Caco-2 (cell line): ENCODE results near the gene DOCK2. TPM values are rescaled to one million over a fixed set of nuclear protein-coding genes. Genes with fewer than 3 reads are reported as not detected.

Experiments used
- BruUV-seq: library from RNA; stranded (reverse); fragments of 400-500 nt; replicated peaks from 2 replicates; lab custom pipeline; 2021; lab: Mats Ljungman, UMichigan
- CTCF ChIA-PET: fragments of 300-600 bp; sonication (Branson Sonifier 250); formaldehyde crosslinking; loops from one replicate; lab custom pipeline; 2022; ENCODE audit warnings: antibody characterized with exemption; lab: Charles Lee
- POLR2A ChIA-PET: fragments of 300-600 bp; sonication (Branson Sonifier 250); formaldehyde crosslinking; loops from one replicate; lab custom pipeline; 2022; ENCODE audit warnings: antibody characterized with exemption; lab: Charles Lee
- DNase-seq, 2 experiments: peaks; one replicate each; pipeline versions ENCODE4 v3.0.0 to v3.0.0-alpha.2; 2020 to 2022
- H3K27me3 ChIP-seq: replicated peaks from 2 replicates; pipeline ENCODE4 v1.6.0; 2011; ENCODE audit warnings: low read length; ENCODE audit not compliant: control insufficient read depth, insufficient read depth
- H3K36me3 ChIP-seq: 2 replicates; pipeline ENCODE4 v1.5.1; 2011; ENCODE audit warnings: low read length; ENCODE audit not compliant: control insufficient read depth, insufficient read depth
- H3K4me1 ChIP-seq: fragments of 250-450 bp; sonication (Bioruptor Pico); 2 replicates; pipeline ENCODE4 v1.5.1; 2020; ENCODE audit warnings: mild to moderate bottlenecking
- H3K4me3 ChIP-seq: 2 replicates; pipeline ENCODE4 v1.5.1; 2011; ENCODE audit warnings: low read depth, mild to moderate bottlenecking, control low read depth, low read length
- H3K9me3 ChIP-seq: fragments of 250-450 bp; sonication (Bioruptor Pico); 2 replicates; pipeline ENCODE4 v1.5.1; 2020; ENCODE audit warnings: mild to moderate bottlenecking, moderate library complexity
- H3K27ac Mint-ChIP-seq: one replicate; pipeline ENCODE4 v1.8.0; 2022; ENCODE audit warnings: mixed read lengths; ENCODE audit not compliant: unreplicated experiment
- H3K27me3 Mint-ChIP-seq: one replicate; pipeline ENCODE4 v1.8.0; 2022; ENCODE audit warnings: mixed read lengths; ENCODE audit not compliant: insufficient read depth, unreplicated experiment
- H3K36me3 Mint-ChIP-seq: one replicate; pipeline ENCODE4 v1.8.0; 2022; ENCODE audit warnings: mild to moderate bottlenecking, mixed read lengths; ENCODE audit not compliant: insufficient read depth, unreplicated experiment
- H3K4me1 Mint-ChIP-seq: one replicate; pipeline ENCODE4 v1.8.0; 2022; ENCODE audit warnings: low read depth, mixed read lengths; ENCODE audit not compliant: unreplicated experiment
- H3K4me3 Mint-ChIP-seq: one replicate; pipeline ENCODE4 v1.8.0; 2022; ENCODE audit warnings: mild to moderate bottlenecking, moderate library complexity, mixed read lengths; ENCODE audit not compliant: unreplicated experiment
- H3K9me3 Mint-ChIP-seq: one replicate; pipeline ENCODE4 v1.8.0; 2022; ENCODE audit warnings: mixed read lengths; ENCODE audit not compliant: unreplicated experiment
- CTCF ChIP-seq, 2 experiments: fragments of 200-600 bp in 1 of 2; IDR thresholded peaks; 1 replicate in 1 of 2; 2 replicates in 1 of 2; pipeline versions ENCODE4 v1.5.1 to v1.8.0; 2011 to 2022; ENCODE audit warnings: antibody characterized with exemption in 1 of 2, control low read depth in 1 of 2, inconsistent platforms in 1 of 2, low read depth in 1 of 2, low read length in 1 of 2, mild to moderate bottlenecking in 1 of 2, moderate library complexity in 1 of 2; ENCODE audit not compliant: insufficient read depth in 1 of 2, severe bottlenecking in 1 of 2, unreplicated experiment in 1 of 2
- intact Hi-C: fragments of 100-400 bp; cut with micrococcal nuclease; formaldehyde crosslinking; loops from one replicate; pipeline ENCODE4 v1.10.0; 2022; ENCODE audit not compliant: unreplicated experiment
- total RNA-seq: library from RNA; stranded (reverse); gene quantifications from 2 replicates; pipeline ENCODE4 v1.2.3, GENCODE V29; 2022

Gene DOCK2
- total RNA-seq, 1 experiment from 2014 or later = 0.09 TPM

DNA sequence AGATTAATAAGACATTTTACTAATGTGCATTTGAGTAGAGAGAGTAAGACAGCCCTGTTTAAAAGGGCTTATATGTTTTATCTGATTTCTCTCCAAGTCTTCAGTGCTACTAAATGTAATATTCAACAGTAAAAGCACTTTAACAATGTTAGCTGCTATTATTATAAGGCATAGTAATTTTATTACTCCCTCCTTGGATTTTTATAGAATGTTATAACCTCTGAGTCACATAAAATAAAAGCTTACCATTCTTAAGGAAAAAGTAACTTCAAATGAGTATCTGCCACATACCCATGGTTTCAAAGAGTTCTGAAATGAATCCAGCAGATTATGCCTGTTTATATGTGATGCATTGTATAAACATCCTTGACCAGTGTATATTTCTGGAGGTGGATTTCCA is 34.5 kb upstream of the DOCK2 start:
- peaks cover 3% of the 10 kb centered on the region; the same call in 1 of the 2 replicates for H3K36me3 ChIP-seq
- CTCF ChIA-PET = no interaction called here

GRCh38 chr5:169606279-169606678 is 30.8 kb upstream of the DOCK2 start:
- CTCF ChIA-PET = no interaction called here
- TF ChIP-seq CTCF (IDR thresholded peaks at IDR 0.05; ENCODE audit: insufficient read depth in 1 of 2, low read depth in 1 of 2, low read length in 1 of 2, severe bottlenecking in 1 of 2, unreplicated experiment in 1 of 2) = no peak
- Mint-ChIP-seq H3K27ac (no peak overlapping the region), H3K4me3 (no peak overlapping the region), H3K27me3 (peaks cover 5% of the 10 kb centered on the region), H3K4me1 (no peaks in the 10 kb centered on the region), H3K36me3 (peaks cover 14% of the 10 kb centered on the region), H3K9me3 (peaks cover 11% of the 10 kb centered on the region)
- BruUV-seq = no TSS peak
- no peak for DNase-seq
- POLR2A ChIA-PET = no interaction called here
- Histone ChIP-seq H3K36me3 (no peaks in the 10 kb centered on the region), H3K9me3 (peaks cover 6% of the 10 kb centered on the region; the same call in 1 of the 2 replicates), H3K4me1 (no peaks in the 10 kb centered on the region), H3K4me3 (no peak overlapping the region), H3K27me3 (no peaks in the 10 kb centered on the region; the same call in 1 of the 2 replicates)
- intact Hi-C loops = no loop called here

More for the DNA sequence above, 34.5 kb upstream of the DOCK2 start:
- Histone ChIP-seq H3K27me3 (no peaks in the 10 kb centered on the region; the same call in 1 of the 2 replicates), H3K4me1 (peaks cover 9% of the 10 kb centered on the region; the same call in 1 of the 2 replicates), H3K9me3 (no peaks in the 10 kb centered on the region), H3K4me3 (no peak overlapping the region)
- BruUV-seq = no TSS peak
- Mint-ChIP-seq H3K4me1 (no peaks in the 10 kb centered on the region), H3K27ac (no peak overlapping the region), H3K36me3 (peaks cover 43% of the 10 kb centered on the region), H3K9me3 (no peaks in the 10 kb centered on the region), H3K27me3 (no peaks in the 10 kb centered on the region), H3K4me3 (no peak overlapping the region)
- no peak for DNase-seq
- POLR2A ChIA-PET = no interaction called here
- intact Hi-C loops = no loop called here
- no peak for TF ChIP-seq CTCF (IDR thresholded peaks at IDR 0.05; ENCODE audit: insufficient read depth in 1 of 2, low read depth in 1 of 2, low read length in 1 of 2, severe bottlenecking in 1 of 2, unreplicated experiment in 1 of 2)

DNA sequence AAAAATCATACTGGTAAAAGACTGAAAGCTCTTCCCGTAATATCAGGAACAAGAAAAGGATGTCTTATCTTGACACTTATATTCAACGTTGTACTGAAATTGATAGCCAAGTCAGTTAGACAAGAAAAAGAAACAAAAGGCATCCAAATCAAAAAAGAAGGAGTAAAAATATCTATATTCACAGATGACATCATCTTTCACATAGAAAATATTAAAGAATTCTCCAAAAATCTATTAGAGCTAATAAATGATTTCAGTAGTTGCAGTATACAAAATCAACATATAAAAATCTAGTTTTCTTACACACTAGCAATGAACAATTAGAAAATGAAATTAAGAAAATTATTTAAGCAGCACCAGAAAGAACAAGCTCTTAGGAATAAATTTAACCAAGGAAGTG is 29.2 kb upstream of the DOCK2 start:
- no peak for DNase-seq
- Histone ChIP-seq H3K27me3 (no peaks in the 10 kb centered on the region; the same call in 1 of the 2 replicates), H3K36me3 (no peaks in the 10 kb centered on the region), H3K4me3 (no peak overlapping the region), H3K9me3 (peaks cover 6% of the 10 kb centered on the region; the same call in 1 of the 2 replicates), H3K4me1 (no peaks in the 10 kb centered on the region)
- no peak overlapping the region for H3K27ac Mint-ChIP-seq
- intact Hi-C loops = no loop called here
- peaks cover 8% of the 10 kb centered on the region for H3K27me3 Mint-ChIP-seq
- BruUV-seq = no TSS peak
- no peak for TF ChIP-seq CTCF (IDR thresholded peaks at IDR 0.05; ENCODE audit: insufficient read depth in 1 of 2, low read depth in 1 of 2, low read length in 1 of 2, severe bottlenecking in 1 of 2, unreplicated experiment in 1 of 2)
- peaks cover 6% of the 10 kb centered on the region for H3K36me3 Mint-ChIP-seq
- peaks cover 18% of the 10 kb centered on the region for H3K9me3 Mint-ChIP-seq
- no peak overlapping the region for H3K4me3 Mint-ChIP-seq
- CTCF ChIA-PET = no interaction called here
- no peaks in the 10 kb centered on the region for H3K4me1 Mint-ChIP-seq
- POLR2A ChIA-PET = no interaction called here
